CD4-positive, alpha-beta memory T cell (primary cell): ENCODE data around the gene KCNB1. TPM values are rescaled to one million over a fixed set of nuclear protein-coding genes. Genes with fewer than 3 reads are reported as not detected.

Experiments
- CTCF ChIA-PET: fragments of 350-600 bp; sonication (Branson Sonifier 250); formaldehyde crosslinking; loops from one replicate; lab custom pipeline; 2021; ENCODE audit warnings: inconsistent platforms; ENCODE audit not compliant: partially characterized antibody; lab: Charles Lee
- POLR2A ChIA-PET: fragments of 350-600 bp; sonication (Branson Sonifier 250); formaldehyde crosslinking; loops from one replicate; lab custom pipeline; 2021; ENCODE audit not compliant: partially characterized antibody; lab: Charles Lee
- DNase-seq, 5 donors: peaks; one replicate each; pipeline versions ENCODE4 v3.0.0 to v3.0.0-alpha.2; 2020 to 2022; ENCODE audit warnings: mixed read lengths in 1 of 5
- H3K27ac ChIP-seq: one replicate; pipeline ENCODE4 v1.7.0; 2013; ENCODE audit warnings: low read depth, low read length
- H3K27me3 ChIP-seq: 2 replicates; pipeline ENCODE4 v1.7.0; 2013; ENCODE audit warnings: mild to moderate bottlenecking, low read length, moderate library complexity; ENCODE audit not compliant: insufficient read depth
- H3K36me3 ChIP-seq: 2 replicates; pipeline ENCODE4 v1.7.0; 2013; ENCODE audit warnings: mild to moderate bottlenecking, low read length, moderate library complexity; ENCODE audit not compliant: insufficient read depth
- H3K4me1 ChIP-seq: 2 replicates; pipeline ENCODE4 v1.7.0; 2013; ENCODE audit warnings: mild to moderate bottlenecking, low read length, moderate library complexity; ENCODE audit not compliant: insufficient read depth
- H3K4me3 ChIP-seq, 2 donors: one replicate each; pipeline ENCODE4 v1.7.0; 2013; ENCODE audit warnings: low read length in 2 of 2, mild to moderate bottlenecking in 1 of 2
- H3K9me3 ChIP-seq, 2 donors: one replicate each; pipeline ENCODE4 v1.7.0; 2013; ENCODE audit warnings: low read length in 2 of 2, control low read depth in 1 of 2; ENCODE audit not compliant: control insufficient read depth in 1 of 2
- H3K27ac Mint-ChIP-seq, 7 donors: one replicate each; pipeline ENCODE4 v1.8.0; 2020 to 2021; ENCODE audit warnings: mixed read lengths in 7 of 7, mild to moderate bottlenecking in 6 of 7, inconsistent platforms in 3 of 7, moderate library complexity in 3 of 7
- H3K27me3 Mint-ChIP-seq, 2 donors: one replicate each; pipeline ENCODE4 v1.8.0; 2020 to 2021; ENCODE audit warnings: mixed read lengths in 2 of 2
- H3K36me3 Mint-ChIP-seq, 2 donors: one replicate each; pipeline ENCODE4 v1.8.0; 2020 to 2021; ENCODE audit warnings: mixed read lengths in 2 of 2, inconsistent platforms in 1 of 2, mild to moderate bottlenecking in 1 of 2
- H3K4me1 Mint-ChIP-seq, 4 donors: one replicate each; pipeline ENCODE4 v1.8.0; 2020 to 2021; ENCODE audit warnings: mixed read lengths in 4 of 4, mild to moderate bottlenecking in 1 of 4
- H3K4me3 Mint-ChIP-seq, 8 donors: one replicate each; pipeline ENCODE4 v1.8.0; 2020 to 2021; ENCODE audit warnings: mixed read lengths in 8 of 8, mild to moderate bottlenecking in 7 of 8, moderate library complexity in 6 of 8, inconsistent platforms in 3 of 8
- H3K9me3 Mint-ChIP-seq, 8 donors: one replicate each; pipeline ENCODE4 v1.8.0; 2020 to 2021; ENCODE audit warnings: mixed read lengths in 8 of 8, mild to moderate bottlenecking in 5 of 8, inconsistent platforms in 3 of 8, moderate library complexity in 1 of 8
- intact Hi-C: fragments of 100-400 bp; cut with micrococcal nuclease; formaldehyde crosslinking; loops from one replicate; pipeline ENCODE4 v1.15.1; 2023
- polyA plus RNA-seq, 2 donors: library from polyadenylated mRNA; unstranded; fragments of 300-500 nt; fragmentation: Illumina TruSeq; gene quantifications; one replicate each; pipeline ENCODE4 v1.2.3, GENCODE V29; 2021
- total RNA-seq, 2 experiments: library from RNA; stranded (reverse); gene quantifications; one replicate each; pipeline ENCODE4 v1.2.3, GENCODE V29; 2021

Gene KCNB1
- total and polyA plus RNA-seq, 4 experiments from 2014 or later, result 0.09 TPM; not detected in 3

DNA sequence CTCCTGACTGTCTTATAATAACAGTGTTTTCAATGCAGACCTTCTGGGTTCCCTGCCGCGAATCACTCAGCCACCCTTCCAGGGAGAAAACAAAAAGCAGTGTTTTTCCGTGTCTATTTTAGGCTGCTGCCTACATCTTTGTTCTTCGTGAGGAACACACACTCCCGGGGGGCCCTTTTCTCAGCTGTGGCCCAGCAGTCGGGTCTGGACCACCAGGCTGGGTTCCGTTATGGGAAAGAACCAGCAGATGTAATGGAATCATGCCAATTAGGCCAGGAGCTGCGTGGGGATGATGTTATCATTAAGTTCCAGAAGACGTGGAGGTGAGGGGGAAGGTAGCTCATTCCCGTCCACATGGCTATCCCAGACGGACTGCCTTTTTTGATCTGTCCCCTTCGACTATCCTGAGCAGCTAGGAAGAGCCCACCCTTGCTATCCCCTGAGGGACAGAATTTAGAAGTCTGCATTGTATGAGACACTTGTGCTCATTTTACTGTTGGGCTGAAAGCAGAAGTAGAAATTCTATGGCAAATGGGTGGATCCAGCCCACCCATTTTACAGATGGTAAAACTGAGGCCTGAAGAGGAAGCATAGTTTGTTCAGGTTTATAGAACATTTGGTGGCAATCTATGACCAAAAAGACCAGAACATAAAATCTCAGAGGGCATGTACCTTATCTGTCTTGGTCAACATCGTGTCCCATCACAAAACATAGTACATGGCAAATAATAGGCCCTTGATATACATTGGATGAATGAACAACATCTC, 54.5 kb downstream of the KCNB1 start:
- H3K4me1 Mint-ChIP-seq, result no peaks in the 10 kb centered on the region
- peaks cover 8 to 22% of the 10 kb centered on the region in 2 donors for H3K27me3 Mint-ChIP-seq
- no peak overlapping the region for H3K27ac ChIP-seq
- CTCF ChIA-PET, result no interaction called here
- no peaks in the 10 kb centered on the region for H3K36me3 Mint-ChIP-seq
- peaks cover 0 to 4% (median 0%) of the 10 kb centered on the region in 8 donors for H3K9me3 Mint-ChIP-seq
- H3K36me3 ChIP-seq, result no peaks in the 10 kb centered on the region
- no peak overlapping the region for H3K4me3 ChIP-seq
- no peaks in the 10 kb centered on the region for H3K4me1 ChIP-seq
- H3K4me3 Mint-ChIP-seq, result no peak overlapping the region
- no peak overlapping the region for H3K27ac Mint-ChIP-seq
- H3K27me3 ChIP-seq, result no peaks in the 10 kb centered on the region
- no peaks in the 10 kb centered on the region for H3K9me3 ChIP-seq
- intact Hi-C loops, result no loop called here
- POLR2A ChIA-PET, result no interaction called here
- DNase-seq, result no peak

DNA sequence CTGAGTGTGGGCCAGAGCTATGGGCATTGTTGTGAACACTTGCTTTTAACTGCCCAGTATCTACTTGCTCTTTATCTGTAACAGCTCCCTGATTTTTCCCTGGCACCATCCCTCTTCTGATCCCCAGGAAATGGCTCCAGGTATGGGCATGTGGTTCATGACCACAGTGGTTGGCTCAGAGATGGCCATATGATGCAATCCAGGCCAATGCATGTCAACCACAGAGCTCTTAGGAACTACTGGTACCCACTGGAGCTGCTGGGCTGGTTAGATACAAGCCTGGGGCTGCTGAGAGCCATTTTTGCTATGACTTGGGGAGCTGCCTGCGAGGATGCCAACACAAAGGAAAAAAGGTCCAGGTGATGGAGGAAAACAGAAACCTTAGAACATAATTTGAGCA, 55.6 kb downstream of the KCNB1 start:
- ChIA-PET POLR2A (no interaction called here), CTCF (interaction anchor here (1.0 kb wide), 1 partner anchor 183 kb away, joined by 3 read pairs; no protein-coding TSS in a partner anchor)
- H3K4me1 ChIP-seq, result no peaks in the 10 kb centered on the region
- DNase-seq, result no peak
- intact Hi-C loops, result no loop called here
- H3K9me3 ChIP-seq, result no peaks in the 10 kb centered on the region
- no peaks in the 10 kb centered on the region for H3K27me3 ChIP-seq
- no peak overlapping the region for H3K4me3 ChIP-seq
- Mint-ChIP-seq H3K27ac (no peak overlapping the region), H3K4me3 (no peak overlapping the region), H3K9me3 (peaks cover 0 to 4% (median 0%) of the 10 kb centered on the region in 8 donors), H3K4me1 (no peaks in the 10 kb centered on the region), H3K36me3 (no peaks in the 10 kb centered on the region), H3K27me3 (peaks cover 8 to 21% of the 10 kb centered on the region in 2 donors)
- H3K36me3 ChIP-seq, result no peaks in the 10 kb centered on the region
- no peak overlapping the region for H3K27ac ChIP-seq

DNA sequence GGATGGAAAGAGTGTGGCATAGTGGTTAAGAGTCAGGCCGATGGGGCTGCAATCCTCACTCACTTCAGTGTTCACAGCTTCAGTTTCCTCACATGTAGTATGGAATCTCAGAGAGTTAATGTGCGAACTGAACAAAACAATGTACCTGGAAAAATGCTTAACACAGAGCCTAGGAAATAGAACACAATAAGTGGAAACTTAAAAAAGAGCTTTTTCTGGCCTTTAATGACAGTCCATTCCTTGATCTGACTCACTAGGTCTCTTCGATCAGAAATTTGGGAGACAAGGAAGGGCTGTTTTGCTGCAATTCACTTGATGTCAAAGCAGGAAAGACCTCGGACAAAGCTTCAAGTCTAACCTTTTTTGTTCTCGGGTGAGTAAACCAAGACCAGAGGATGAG, 56.1 kb downstream of the KCNB1 start:
- Mint-ChIP-seq H3K4me1 (no peaks in the 10 kb centered on the region), H3K27me3 (peaks cover 8 to 18% of the 10 kb centered on the region in 2 donors), H3K27ac (no peak overlapping the region), H3K36me3 (no peaks in the 10 kb centered on the region), H3K4me3 (no peak overlapping the region), H3K9me3 (peaks cover 0 to 4% (median 0%) of the 10 kb centered on the region in 8 donors)
- H3K27me3 ChIP-seq, result no peaks in the 10 kb centered on the region
- no peaks in the 10 kb centered on the region for H3K4me1 ChIP-seq
- H3K36me3 ChIP-seq, result no peaks in the 10 kb centered on the region
- ChIA-PET CTCF (interaction anchor here (1.0 kb wide), 1 partner anchor 184 kb away, joined by 3 read pairs; no protein-coding TSS in a partner anchor), POLR2A (no interaction called here)
- H3K4me3 ChIP-seq, result no peak overlapping the region
- no peaks in the 10 kb centered on the region for H3K9me3 ChIP-seq
- no peak for DNase-seq
- H3K27ac ChIP-seq, result no peak overlapping the region
- intact Hi-C loops, result no loop called here

- H3K27me3 Mint-ChIP-seq, result peaks cover 4 to 11% of the 10 kb centered on the region in 2 donors
- H3K27ac ChIP-seq, result no peak overlapping the region
- no peak overlapping the region for H3K27ac Mint-ChIP-seq
- ChIA-PET POLR2A (no interaction called here), CTCF (no interaction called here)
- no peaks in the 10 kb centered on the region for H3K4me1 ChIP-seq
- H3K9me3 ChIP-seq, result no peaks in the 10 kb centered on the region
- no peaks in the 10 kb centered on the region for H3K27me3 ChIP-seq
- no peak overlapping the region for H3K4me3 ChIP-seq
- no peak for DNase-seq
- H3K9me3 Mint-ChIP-seq, result no peaks in the 10 kb centered on the region
- no peaks in the 10 kb centered on the region for H3K36me3 Mint-ChIP-seq
- intact Hi-C loops, result no loop called here
- no peaks in the 10 kb centered on the region for H3K36me3 ChIP-seq
- no peak overlapping the region for H3K4me3 Mint-ChIP-seq
- no peaks in the 10 kb centered on the region for H3K4me1 Mint-ChIP-seq
These were observed 57.9 kb downstream of the KCNB1 start for GRCh38 chr20:49424536-49424935.

DNA sequence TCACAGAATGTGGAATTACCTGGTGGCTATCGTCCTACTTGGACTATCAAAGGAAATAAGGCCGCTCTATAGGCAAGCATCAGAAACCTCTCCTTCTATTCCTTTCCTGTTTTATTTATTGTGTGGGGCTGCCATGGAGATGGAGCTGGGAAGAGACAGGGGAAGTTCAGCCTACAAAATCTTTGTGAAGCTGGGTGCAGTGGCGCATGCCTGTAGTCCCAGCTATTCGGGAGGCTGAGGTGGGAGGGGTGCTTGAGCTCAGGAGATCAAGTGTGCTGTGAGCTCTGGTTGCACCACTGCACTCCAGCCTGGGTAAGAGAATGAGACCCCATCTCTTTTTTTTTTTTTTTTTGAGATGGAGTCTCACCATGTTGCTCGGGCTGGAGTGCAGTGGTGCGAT, 60.3 kb downstream of the KCNB1 start:
- Mint-ChIP-seq H3K4me1 (no peaks in the 10 kb centered on the region), H3K9me3 (no peaks in the 10 kb centered on the region), H3K36me3 (no peaks in the 10 kb centered on the region), H3K27me3 (peaks cover 1 to 16% of the 10 kb centered on the region in 2 donors), H3K27ac (no peak overlapping the region), H3K4me3 (no peak overlapping the region)
- Histone ChIP-seq H3K9me3 (no peaks in the 10 kb centered on the region), H3K36me3 (no peaks in the 10 kb centered on the region), H3K4me1 (no peaks in the 10 kb centered on the region), H3K4me3 (no peak overlapping the region), H3K27ac (no peak overlapping the region), H3K27me3 (no peaks in the 10 kb centered on the region)
- ChIA-PET POLR2A (no interaction called here), CTCF (interaction anchor here (0.7 kb wide), 1 partner anchor 90 kb away, joined by 3 read pairs; no protein-coding TSS in a partner anchor)
- no peak for DNase-seq
- intact Hi-C loops, result no loop called here

- ChIA-PET POLR2A (no interaction called here), CTCF (no interaction called here)
- no peak for DNase-seq
- Mint-ChIP-seq H3K9me3 (no peaks in the 10 kb centered on the region), H3K4me3 (no peak overlapping the region), H3K27me3 (peaks cover 4 to 13% of the 10 kb centered on the region in 2 donors), H3K36me3 (no peaks in the 10 kb centered on the region), H3K27ac (peak overlapping the region in 1 of 7 donors; percentile 25), H3K4me1 (no peaks in the 10 kb centered on the region)
- Histone ChIP-seq H3K4me1 (no peaks in the 10 kb centered on the region), H3K27ac (no peak overlapping the region), H3K27me3 (no peaks in the 10 kb centered on the region), H3K9me3 (no peaks in the 10 kb centered on the region), H3K36me3 (no peaks in the 10 kb centered on the region), H3K4me3 (no peak overlapping the region)
- intact Hi-C loops, result no loop called here
These were observed 61.6 kb downstream of the KCNB1 start for GRCh38 chr20:49420811-49421295.

- H3K27ac Mint-ChIP-seq, result no peak overlapping the region
- peaks cover 3 to 17% of the 10 kb centered on the region in 2 donors for H3K27me3 Mint-ChIP-seq
- ChIA-PET CTCF (no interaction called here), POLR2A (no interaction called here)
- H3K4me1 ChIP-seq, result no peaks in the 10 kb centered on the region
- no peaks in the 10 kb centered on the region for H3K36me3 ChIP-seq
- no peaks in the 10 kb centered on the region for H3K36me3 Mint-ChIP-seq
- intact Hi-C loops, result no loop called here
- no peak overlapping the region for H3K4me3 Mint-ChIP-seq
- H3K27ac ChIP-seq, result no peak overlapping the region
- H3K9me3 Mint-ChIP-seq, result no peaks in the 10 kb centered on the region
- no peaks in the 10 kb centered on the region for H3K27me3 ChIP-seq
- DNase-seq, result no peak
- no peaks in the 10 kb centered on the region for H3K9me3 ChIP-seq
- H3K4me3 ChIP-seq, result no peak overlapping the region
- H3K4me1 Mint-ChIP-seq, result no peaks in the 10 kb centered on the region
These were observed 62.2 kb downstream of the KCNB1 start for GRCh38 chr20:49420292-49420691.
